HepG2 (cell line): ENCODE results near the gene KIAA0825. TPM values are rescaled to one million over a fixed set of nuclear protein-coding genes. Genes with fewer than 3 reads are reported as not detected.

Experiments
- ATAC-seq: fragments of 200-7000 bp; cut with Tn5 transposase; 3 replicates; pipeline ENCODE4 v1.9.1; 2020; ENCODE audit warnings: mild to moderate bottlenecking, moderate library complexity
- BruUV-seq: library from RNA; stranded (reverse); fragments of 400-500 nt; replicated peaks from 2 replicates; lab custom pipeline; 2021; lab: Mats Ljungman, UMichigan
- CTCF ChIA-PET: fragments of 300-600 bp; formaldehyde crosslinking; extraction: SDS; loops from one replicate; lab custom pipeline; 2021; ENCODE audit warnings: low total read pairs, inconsistent platforms, low intra/inter-chr PET ratio; lab: Yijun Ruan, JAX
- POLR2A ChIA-PET: fragments of 350-600 bp; sonication (Branson Sonifier 250); formaldehyde crosslinking; loops from one replicate; lab custom pipeline; 2020; ENCODE audit warnings: antibody characterized with exemption, inconsistent platforms; lab: Yijun Ruan, JAX
- DNase-seq: peaks from one replicate; pipeline ENCODE4 v3.0.0-alpha.2; 2015; ENCODE audit warnings: low spot score
- FAIRE-seq: peaks from 3 replicates; lab custom pipeline; 2011; peaks lifted over from hg19 to GRCh38; lab: Jason Lieb, UNC
- H2AFZ ChIP-seq: one replicate; pipeline ENCODE4 v1.6.1; 2011; ENCODE audit warnings: low read length, inconsistent platforms
- H3K27ac ChIP-seq: fragments of 300-600 bp; 3 replicates; pipeline ENCODE4 v1.8.0; 2011; ENCODE audit warnings: mixed run types, mild to moderate bottlenecking, mixed read lengths, low read length, inconsistent platforms; ENCODE audit not compliant: insufficient read depth; ENCODE audit errors: extremely low read length
- H3K27me3 ChIP-seq, 2 experiments: fragments of 200-600 bp in 1 of 2; 2 replicates in 1 of 2; 3 replicates in 1 of 2; pipeline versions ENCODE4 v1.6.0 to v1.8.0; 2011; ENCODE audit warnings: low read length in 2 of 2, mild to moderate bottlenecking in 2 of 2, moderate library complexity in 2 of 2, inconsistent platforms in 1 of 2; ENCODE audit not compliant: insufficient read depth in 2 of 2, control insufficient read depth in 1 of 2
- H3K36me3 ChIP-seq, 2 experiments: fragments of 200-600 bp in 1 of 2; replicated peaks in 1 of 2; 2 replicates in 1 of 2; 3 replicates in 1 of 2; pipeline versions ENCODE4 v1.5.1 to v1.8.0; 2011; ENCODE audit warnings: low read length in 2 of 2, inconsistent platforms in 1 of 2; ENCODE audit not compliant: insufficient read depth in 2 of 2, control insufficient read depth in 1 of 2
- H3K4me1 ChIP-seq: 2 replicates; pipeline ENCODE4 v1.5.1; 2012; ENCODE audit warnings: low read length, inconsistent platforms; ENCODE audit not compliant: insufficient read depth
- H3K4me2 ChIP-seq: 2 replicates; pipeline ENCODE4 v1.6.0; 2011; ENCODE audit warnings: low read depth, low read length, inconsistent platforms
- H3K4me3 ChIP-seq, 3 experiments: fragments of 200-600 bp in 1 of 3; sonication (generic), shearing (Covaris generic) in 1 of 3; replicated peaks in 1 of 3; 2 replicates each; pipeline ENCODE4 v1.5.1; 2011 to 2016; ENCODE audit warnings: low read length in 3 of 3, inconsistent platforms in 2 of 3, low read depth in 2 of 3, mild to moderate bottlenecking in 2 of 3, control low read depth in 1 of 3, mixed read lengths in 1 of 3; ENCODE audit not compliant: insufficient read depth in 1 of 3
- H3K79me2 ChIP-seq: one replicate; pipeline ENCODE4 v1.6.1; 2011; ENCODE audit warnings: low read length, inconsistent platforms; ENCODE audit not compliant: insufficient read depth
- H3K9ac ChIP-seq: 2 replicates; pipeline ENCODE4 v1.6.0; 2011; ENCODE audit warnings: mild to moderate bottlenecking, low read depth, low read length, inconsistent platforms; ENCODE audit not compliant: insufficient read depth
- H3K9me3 ChIP-seq: 2 replicates; pipeline ENCODE4 v1.5.1; 2012; ENCODE audit warnings: mild to moderate bottlenecking, low read length
- H4K20me1 ChIP-seq: 2 replicates; pipeline ENCODE4 v1.6.0; 2011; ENCODE audit warnings: inconsistent platforms, mild to moderate bottlenecking, low read length, moderate library complexity; ENCODE audit not compliant: insufficient read depth
- BCL6 ChIP-seq: IDR thresholded peaks from 2 replicates; pipeline ENCODE4 v1.6.1; 2016; ENCODE audit warnings: missing genetic modification reagents, missing compliant biosample characterization
- CREB1 ChIP-seq, 2 experiments: fragments of 450-650 bp in 1 of 2; IDR thresholded peaks; 2 replicates each; pipeline ENCODE4 v1.6.1; 2016 to 2017; ENCODE audit warnings: control low read depth in 1 of 2, mild to moderate bottlenecking in 1 of 2, missing compliant biosample characterization in 1 of 2, missing genetic modification characterization in 1 of 2
- FOSL2 ChIP-seq: sonication (generic); formaldehyde crosslinking; IDR thresholded peaks from 2 replicates; pipeline ENCODE4 v1.4.0; 2020; ENCODE audit warnings: missing genetic modification reagents
- GLI4 ChIP-seq: sonication (generic); formaldehyde crosslinking; IDR thresholded peaks from 2 replicates; pipeline ENCODE4 v1.5.1; 2020; ENCODE audit warnings: missing genetic modification reagents, mild to moderate bottlenecking, moderate library complexity, borderline replicate concordance
- GRHL1 ChIP-seq: sonication (generic); formaldehyde crosslinking; conservative IDR thresholded peaks from 2 replicates; pipeline ENCODE4 v1.8.0; 2022; ENCODE audit warnings: missing genetic modification reagents
- HDAC1 ChIP-seq: sonication (generic); formaldehyde crosslinking; IDR thresholded peaks from 2 replicates; pipeline ENCODE4 v1.5.1; 2020; ENCODE audit warnings: mild to moderate bottlenecking, missing genetic modification reagents
- KLF11 ChIP-seq: IDR thresholded peaks from 2 replicates; pipeline ENCODE4 v1.6.1; 2016; ENCODE audit warnings: missing compliant biosample characterization
- NONO ChIP-seq, 2 experiments: fragments of 450-650 bp in 1 of 2; sonication (generic) in 1 of 2; formaldehyde crosslinking in 1 of 2; IDR thresholded peaks in 1 of 2; conservative IDR thresholded peaks in 1 of 2; 2 replicates each; pipeline versions ENCODE4 v1.6.1 to v1.8.0; 2017 to 2022; ENCODE audit warnings: mild to moderate bottlenecking in 1 of 2, missing genetic modification reagents in 1 of 2, moderate library complexity in 1 of 2
- NR2F2 ChIP-seq: IDR thresholded peaks from 2 replicates; pipeline ENCODE4 v1.6.1; 2012; ENCODE audit warnings: low read depth, inconsistent platforms, borderline replicate concordance
- SOX6 ChIP-seq, 2 experiments: fragments of 450-650 bp in 1 of 2; sonication (generic) in 1 of 2; formaldehyde crosslinking in 1 of 2; IDR thresholded peaks; 2 replicates each; pipeline versions ENCODE4 v1.4.0 to v1.6.1; 2017 to 2020; ENCODE audit warnings: antibody characterized with exemption in 1 of 2, mild to moderate bottlenecking in 1 of 2, missing genetic modification reagents in 1 of 2
- SUZ12 ChIP-seq: fragments of 150-350 bp; IDR thresholded peaks from 2 replicates; pipeline ENCODE4 v1.6.1; 2014; ENCODE audit warnings: low read depth, low read length
- ZBED4 ChIP-seq: sonication (generic); formaldehyde crosslinking; IDR thresholded peaks from 2 replicates; pipeline ENCODE4 v1.4.0; 2020; ENCODE audit warnings: missing genetic modification reagents, borderline replicate concordance
- ZBTB10 ChIP-seq: sonication (generic); formaldehyde crosslinking; IDR thresholded peaks from 2 replicates; pipeline ENCODE4 v1.4.0; 2020; ENCODE audit warnings: missing genetic modification reagents, borderline replicate concordance
- ZBTB8A ChIP-seq: sonication (generic); formaldehyde crosslinking; IDR thresholded peaks from 2 replicates; pipeline ENCODE4 v1.4.0; 2020; ENCODE audit warnings: mild to moderate bottlenecking, low read depth, missing genetic modification reagents, borderline replicate concordance
- ZNF615 ChIP-seq: sonication (generic); formaldehyde crosslinking; IDR thresholded peaks from 2 replicates; pipeline ENCODE4 v1.5.0; 2020; ENCODE audit warnings: mild to moderate bottlenecking, missing genetic modification reagents, borderline replicate concordance
- ZNF652 ChIP-seq: IDR thresholded peaks from 2 replicates; pipeline ENCODE4 v1.6.1; 2016; ENCODE audit warnings: low read depth, borderline replicate concordance
- whole genome bisulfite sequencing: methylation state at CpG from one replicate; pipeline ENCODE4 v1.1.6; 2017; ENCODE audit warnings: low lambda C conversion rate; 5-methylcytosine and 5-hydroxymethylcytosine counted together
- in situ Hi-C: cut with HindIII; loops from 2 replicates; pipeline ENCODE4 v1.10.0; 2017; ENCODE audit warnings: low pct_unique_long_range_greater_than_20kb; ENCODE audit not compliant: extremely low pct_ligation_motif_present
- intact Hi-C: fragments of 100-400 bp; cut with micrococcal nuclease; formaldehyde crosslinking; loops from one replicate; pipeline ENCODE4 v1.10.0; 2022; ENCODE audit not compliant: unreplicated experiment
- polyA plus RNA-seq, 8 experiments: library from polyadenylated mRNA; depleted of rRNA in 3 of 8; stranded (reverse) in 7 of 8; unstranded in 1 of 8; fragments of >200 nt; fragmentation: Illumina TruSeq in 4 of 8; extraction: Trizol in 4 of 8; gene quantifications; 2 replicates each; pipeline versions ENCODE4 v1.2.1 to v1.2.3, GENCODE V29; 2011 to 2016; ENCODE audit warnings: low read depth in 4 of 8, missing spikeins in 1 of 8, mixed read lengths in 1 of 8; ENCODE audit not compliant: insufficient read depth in 1 of 8
- total RNA-seq, 5 experiments: library from RNA; depleted of rRNA; stranded (reverse); fragments of >200 nt; fragmentation: Illumina TruSeq; extraction: Trizol; gene quantifications; 2 replicates each; pipeline ENCODE4 v1.2.3, GENCODE V29; 2016; ENCODE audit warnings: low read depth in 1 of 5

KIAA0825 gene
- total and polyA plus RNA-seq, 2 of the 13 experiments (the other 11 are each of a cell fraction or from before 2014, with no cell fraction given), result 0.05 to 0.51 TPM

GRCh38 chr5:94113087-94113486, 505.3 kb downstream of the KIAA0825 start:
- POLR2A ChIA-PET, result interaction anchor here (1.3 kb wide), 1 partner anchor 10 kb away, joined by 3 read pairs; no protein-coding TSS in a partner anchor
- BruUV-seq, result no TSS peak
- TF ChIP-seq KLF11 (no peak), CREB1 (IDR thresholded peaks at IDR 0.05) (no peak), CREB1 (CRISPR knock-in tag; IDR thresholded peaks at IDR 0.05) (no peak), GRHL1 (CRISPR knock-in tag) (no peak), BCL6 (CRISPR knock-in tag) (0 out of 2 replicates have a peak, but pooled peaks have one; percentile 9), ZBTB10 (CRISPR knock-in tag) (no peak), SUZ12 (no peak), ZNF615 (CRISPR knock-in tag) (no peak), NR2F2 (peak; percentile 55; the same call in 1 of the 2 replicates), FOSL2 (CRISPR knock-in tag) (no peak), NONO (IDR thresholded peaks at IDR 0.05) (no peak), NONO (CRISPR knock-in tag; conservative IDR thresholded peaks at IDR 0.05) (no peak), ZBED4 (CRISPR knock-in tag) (no peak), ZBTB8A (CRISPR knock-in tag) (no peak), HDAC1 (CRISPR knock-in tag) (no peak), GLI4 (CRISPR knock-in tag) (no peak), SOX6 (IDR thresholded peaks at IDR 0.05) (no peak), SOX6 (CRISPR knock-in tag; IDR thresholded peaks at IDR 0.05) (peak; percentile 26; the same call in 1 of the 2 replicates), ZNF652 (CRISPR knock-in tag) (no peak)

More at GRCh38 chr5:94113087-94113486, 505.3 kb downstream of the KIAA0825 start:
- Histone ChIP-seq H3K36me3 (no peaks in the 10 kb centered on the region), H4K20me1 (no peaks in the 10 kb centered on the region), H3K4me1 (peaks cover 30% of the 10 kb centered on the region), H3K4me2 (peak overlapping the region; percentile 89), H3K9ac (no peak overlapping the region), H3K27ac (no peak overlapping the region), H3K27me3 (no peaks in the 10 kb centered on the region), H3K4me3 (no peak overlapping the region), H2AFZ (no peak overlapping the region), H3K9me3 (peaks cover 9% of the 10 kb centered on the region), H3K79me2 (peaks cover 8% of the 10 kb centered on the region)
- ATAC-seq (peak; percentile 7; the same call in 1 of the 3 replicates), DNase-seq (peak; percentile 39), FAIRE-seq (no peak)
- in situ Hi-C loops, result no loop called here
- intact Hi-C loops, result loop anchor here (5.0 kb wide), 2 partner anchors 86 to 531 kb away; partner anchors contain the start of genes NR2F1 and NR2F1-AS1
- WGBS, result 24% methylated on average over 2 of the region's 2 CpGs
- CTCF ChIA-PET, result no interaction called here
